GM10248 (cell line): ENCODE results near the gene CADPS.

Experiments
- CTCF ChIA-PET: fragments of 300-600 bp; sonication (Branson Sonifier 250); formaldehyde crosslinking; extraction: SDS; loops from one replicate; lab custom pipeline; 2021; ENCODE audit warnings: antibody characterized with exemption; lab: Yijun Ruan, JAX
- POLR2A ChIA-PET: fragments of 350-650 bp; sonication (Branson Sonifier 250); formaldehyde crosslinking; extraction: SDS; loops from one replicate; lab custom pipeline; 2020; ENCODE audit warnings: antibody characterized with exemption; lab: Yijun Ruan, JAX
- DNase-seq: peaks from one replicate; pipeline ENCODE4 v3.0.0; 2012; ENCODE audit errors: extremely low spot score
- TF ChIP-seq, protein P1 (sequence below): IDR thresholded peaks from 2 replicates; pipeline ENCODE4 v1.5.1; 2012; ENCODE audit warnings: mild to moderate bottlenecking, low read depth; ENCODE audit errors: extremely low read depth, missing control alignments, control extremely low read depth

The CADPS gene

GRCh38 chr3:62621925-62622324 is 253.3 kb downstream of the CADPS start:
- ChIA-PET POLR2A (no interaction called here), CTCF (interaction anchor here (0.6 to 5.0 kb wide), 9 partner anchors 10 to 1197 kb away, joined by 3 to 25 read pairs (median 6); partner anchors contain the start of gene C3orf49)
- TF ChIP-seq, protein P1, sequence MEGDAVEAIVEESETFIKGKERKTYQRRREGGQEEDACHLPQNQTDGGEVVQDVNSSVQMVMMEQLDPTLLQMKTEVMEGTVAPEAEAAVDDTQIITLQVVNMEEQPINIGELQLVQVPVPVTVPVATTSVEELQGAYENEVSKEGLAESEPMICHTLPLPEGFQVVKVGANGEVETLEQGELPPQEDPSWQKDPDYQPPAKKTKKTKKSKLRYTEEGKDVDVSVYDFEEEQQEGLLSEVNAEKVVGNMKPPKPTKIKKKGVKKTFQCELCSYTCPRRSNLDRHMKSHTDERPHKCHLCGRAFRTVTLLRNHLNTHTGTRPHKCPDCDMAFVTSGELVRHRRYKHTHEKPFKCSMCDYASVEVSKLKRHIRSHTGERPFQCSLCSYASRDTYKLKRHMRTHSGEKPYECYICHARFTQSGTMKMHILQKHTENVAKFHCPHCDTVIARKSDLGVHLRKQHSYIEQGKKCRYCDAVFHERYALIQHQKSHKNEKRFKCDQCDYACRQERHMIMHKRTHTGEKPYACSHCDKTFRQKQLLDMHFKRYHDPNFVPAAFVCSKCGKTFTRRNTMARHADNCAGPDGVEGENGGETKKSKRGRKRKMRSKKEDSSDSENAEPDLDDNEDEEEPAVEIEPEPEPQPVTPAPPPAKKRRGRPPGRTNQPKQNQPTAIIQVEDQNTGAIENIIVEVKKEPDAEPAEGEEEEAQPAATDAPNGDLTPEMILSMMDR, result no peak
- DNase-seq, result no peak

GRCh38 chr3:62621176-62621575 is 254.0 kb downstream of the CADPS start:
- DNase-seq, result no peak
- ChIA-PET CTCF (interaction anchor here (2.0 to 2.8 kb wide), 2 partner anchors 11 to 28 kb away, joined by 6 to 9 read pairs; no protein-coding TSS in a partner anchor), POLR2A (no interaction called here)
- TF ChIP-seq, protein P1, result no peak

DNA sequence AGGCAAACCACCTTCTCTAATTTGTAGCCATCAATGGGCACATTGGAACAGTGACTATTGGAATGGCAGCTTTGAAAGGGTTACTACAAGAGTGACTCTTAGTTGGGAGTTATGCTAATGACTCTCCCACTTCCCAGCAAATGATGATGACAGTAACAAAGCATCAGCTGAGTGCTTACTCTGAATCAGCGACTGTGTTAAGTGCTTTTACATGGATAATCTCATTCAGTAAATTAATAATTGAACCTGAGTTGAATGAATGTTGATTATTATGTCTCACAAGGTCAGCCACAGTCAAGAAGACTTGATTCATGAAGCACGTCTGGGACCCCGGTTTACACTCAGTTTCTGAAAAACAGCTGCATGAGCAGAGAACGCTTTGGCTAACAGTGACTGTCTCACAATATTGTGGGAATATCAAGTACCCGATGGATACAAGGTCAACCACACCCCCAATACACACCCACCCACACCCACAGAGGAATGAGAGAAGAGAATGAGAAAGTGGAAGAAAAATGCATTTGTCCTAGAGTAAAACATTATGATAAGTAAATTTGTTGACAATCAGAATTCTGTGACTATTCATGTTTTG is 259.9 kb downstream of the CADPS start:
- ChIA-PET CTCF (interaction anchor here (1.3 to 2.5 kb wide), 3 partner anchors 9 to 12 kb away, joined by 3 to 6 read pairs (median 6); no protein-coding TSS in a partner anchor), POLR2A (no interaction called here)
- TF ChIP-seq, protein P1, result no peak
- no peak for DNase-seq

GRCh38 chr3:62614527-62614926 is 260.7 kb downstream of the CADPS start:
- no peak for DNase-seq
- POLR2A ChIA-PET, result no interaction called here
- TF ChIP-seq, protein P1, result no peak

GRCh38 chr3:62611541-62612240 is 263.5 kb downstream of the CADPS start:
- TF ChIP-seq, protein P1, result no peak
- CTCF ChIA-PET, result interaction anchor here (0.9 kb wide), 1 partner anchor 11 kb away, joined by 5 read pairs; no protein-coding TSS in a partner anchor
- no peak for DNase-seq
- POLR2A ChIA-PET, result no interaction called here

More at GRCh38 chr3:62614527-62614926, 260.7 kb downstream of the CADPS start:
- CTCF ChIA-PET, result interaction anchor here (1.0 to 2.5 kb wide), 5 partner anchors 8 to 13 kb away, joined by 3 to 6 read pairs (median 5); no protein-coding TSS in a partner anchor

- POLR2A ChIA-PET, result no interaction called here
- TF ChIP-seq, protein P1, result no peak
- DNase-seq, result no peak
- CTCF ChIA-PET, result no interaction called here
These were observed 267.8 kb downstream of the CADPS start for GRCh38 chr3:62607287-62608029.
